ENCODE data around the gene BLOC1S5. TPM values are rescaled to one million over a fixed set of nuclear protein-coding genes. Genes with fewer than 3 reads are reported as not detected.

BLOC1S5 gene
- polyA plus RNA-seq, 2 of the 4 experiments (the other 2 are of a cell fraction), result 10.2 to 10.8 TPM

GRCh38 chr6:8084586-8084985 lies 20.4 kb upstream of the BLOC1S5 start:
- TF ChIP-seq RCOR1 (IDR thresholded peaks at IDR 0.05; ENCODE audit: low read depth, low read length) (no peak), TFCP2L1 (CRISPR knock-in tag; IDR thresholded peaks at IDR 0.05) (no peak), BCL3 (IDR thresholded peaks at IDR 0.05) (0 out of 3 replicates have a peak, but pooled peaks have one; percentile 17), HEYL (CRISPR knock-in tag; IDR thresholded peaks at IDR 0.05) (no peak), EHMT2 (IDR thresholded peaks at IDR 0.05; ENCODE audit: low read depth) (no peak)
- Histone ChIP-seq H3K4me3 (no peak overlapping the region), H3K27ac (peak overlapping the region; percentile 54 to 65; a peak in 5 of 6 replicates), H3K4me1 (peaks cover 61% of the 10 kb centered on the region), H3K4me2 (peak overlapping the region; percentile 66), H3K9me3 (no peaks in the 10 kb centered on the region)
- POLR2A ChIA-PET, result interaction anchor here (0.9 to 1.4 kb wide), 2 partner anchors 18 to 20 kb away, joined by 3 read pairs; partner anchors contain the start of genes BLOC1S5 and EEF1E1
- CTCF ChIA-PET, result interaction anchor here (1.1 to 2.1 kb wide), 2 partner anchors 10 to 17 kb away, joined by 3 to 5 read pairs; no protein-coding TSS in a partner anchor
- ATAC-seq (peak; percentile 60 to 62; a peak in 3 of 6 replicates), DNase-seq (ENCODE audit: low read depth in 1 of 2, low spot score in 1 of 2) (no peak), FAIRE-seq (no peak)
- 28% methylated on average over 4 of the region's 4 CpGs for WGBS (ENCODE audit: missing lambda C conversion rate)

- peak overlapping the region; percentile 49 to 74; a peak in 5 of 6 replicates for H3K27ac ChIP-seq
- DNase-seq (ENCODE audit: low read depth in 1 of 2, low spot score in 1 of 2) (peak; percentile 21 to 31), ATAC-seq (peak; percentile 65 to 72), FAIRE-seq (no peak)
- no peaks in the 10 kb centered on the region for H3K9me3 ChIP-seq
- WGBS (ENCODE audit: missing lambda C conversion rate), result 33% methylated on average over 11 of the region's 11 CpGs
- POLR2A ChIA-PET, result no interaction called here
- peaks cover 71% of the 10 kb centered on the region for H3K4me1 ChIP-seq
- CTCF ChIA-PET, result no interaction called here
- no peak overlapping the region for H3K4me3 ChIP-seq
- TF ChIP-seq RAD21 (conservative IDR thresholded peaks at IDR 0.05 in 1 of 2, IDR thresholded peaks at IDR 0.05 in 1 of 2), result no peak
- no peak for TF ChIP-seq TFCP2L1 (CRISPR knock-in tag; IDR thresholded peaks at IDR 0.05)
- no peak for TF ChIP-seq KDM5A (IDR thresholded peaks at IDR 0.05)
- no peak for TF ChIP-seq RNF2 (IDR thresholded peaks at IDR 0.05; ENCODE audit: borderline replicate concordance, low read depth)
- TF ChIP-seq EP300 (IDR thresholded peaks at IDR 0.05), result no peak
- no peak for TF ChIP-seq KDM1A (IDR thresholded peaks at IDR 0.05; ENCODE audit: low read depth)
- TF ChIP-seq FOSL2 (IDR thresholded peaks at IDR 0.05), result peak; percentile 13; the same call in 1 of the 2 replicates
- TF ChIP-seq FOSL2 (CRISPR knock-in tag; IDR thresholded peaks at IDR 0.05), result peak; percentile 77
- no peak for TF ChIP-seq HOXA7 (CRISPR knock-in tag; IDR thresholded peaks at IDR 0.05)
- no peak for TF ChIP-seq POLR2AphosphoS2 (conservative IDR thresholded peaks at IDR 0.05; ENCODE audit: low read length)
- no peak for TF ChIP-seq SMC3 (IDR thresholded peaks at IDR 0.05)
- TF ChIP-seq BCL3 (IDR thresholded peaks at IDR 0.05), result no peak
- TF ChIP-seq NR3C1 (IDR thresholded peaks at IDR 0.05), result no peak
- TF ChIP-seq JUNB (IDR thresholded peaks at IDR 0.05), result peak; percentile 50; the same call in 1 of the 2 replicates
- no peak for TF ChIP-seq EHMT2 (IDR thresholded peaks at IDR 0.05; ENCODE audit: low read depth)
- peak; percentile 45; the same call in 1 of the 2 replicates for TF ChIP-seq GATA3 (IDR thresholded peaks at IDR 0.05; ENCODE audit: borderline replicate concordance)
- TF ChIP-seq HOXB5 (CRISPR knock-in tag; IDR thresholded peaks at IDR 0.05), result no peak
- peak overlapping the region; percentile 66 for H3K4me2 ChIP-seq
Measured at GRCh38 chr6:8082954-8083858, 19.0 kb upstream of the BLOC1S5 start.

- 100% methylated on average over 1 of the region's 1 CpG for WGBS (ENCODE audit: missing lambda C conversion rate)
- FAIRE-seq (no peak), DNase-seq (ENCODE audit: low read depth in 1 of 2, low spot score in 1 of 2) (no peak), ATAC-seq (no peak)
- Histone ChIP-seq H3K4me2 (peak overlapping the region; percentile 66), H3K4me1 (peaks cover 71% of the 10 kb centered on the region), H3K4me3 (no peak overlapping the region), H3K27ac (peak overlapping the region; percentile 39 to 74; a peak in 4 of 6 replicates), H3K9me3 (no peaks in the 10 kb centered on the region)
- TF ChIP-seq SMC3 (IDR thresholded peaks at IDR 0.05), result no peak
- TF ChIP-seq BCL3 (IDR thresholded peaks at IDR 0.05), result no peak
- no peak for TF ChIP-seq MAZ (IDR thresholded peaks at IDR 0.05; ENCODE audit: borderline replicate concordance, low read depth, low read length)
- TF ChIP-seq CHD4 (IDR thresholded peaks at IDR 0.05; ENCODE audit: borderline replicate concordance), result no peak
- no peak for TF ChIP-seq REST (IDR thresholded peaks at IDR 0.05)
- TF ChIP-seq ESRRA (IDR thresholded peaks at IDR 0.05; ENCODE audit: borderline replicate concordance, low read length), result no peak
- no peak for TF ChIP-seq KDM5A (IDR thresholded peaks at IDR 0.05)
- TF ChIP-seq ZSCAN20 (CRISPR knock-in tag; IDR thresholded peaks at IDR 0.05), result no peak
- no peak for TF ChIP-seq RCOR1 (IDR thresholded peaks at IDR 0.05; ENCODE audit: low read depth, low read length)
- no peak for TF ChIP-seq NR3C1 (IDR thresholded peaks at IDR 0.05)
- ChIA-PET POLR2A (no interaction called here), CTCF (no interaction called here)
Measured at GRCh38 chr6:8082572-8082953, 18.4 kb upstream of the BLOC1S5 start.

Data from A549 (cell line).